NT2/D1 (cell line): ENCODE measurements around the gene SLC1A7.

Source experiments
- SUZ12 ChIP-seq: IDR thresholded peaks from 2 replicates; pipeline ENCODE4 v1.6.1; 2011; ENCODE audit not compliant: insufficient read length, insufficient read depth; ENCODE audit errors: extremely low read depth
- YY1 ChIP-seq: IDR thresholded peaks from 2 replicates; pipeline ENCODE4 v1.6.1; 2011; ENCODE audit not compliant: insufficient read length, insufficient read depth
- ZNF274 ChIP-seq: IDR thresholded peaks from 2 replicates; pipeline ENCODE4 v1.6.1; 2011; ENCODE audit warnings: mild to moderate bottlenecking, low read depth, low read length

DNA sequence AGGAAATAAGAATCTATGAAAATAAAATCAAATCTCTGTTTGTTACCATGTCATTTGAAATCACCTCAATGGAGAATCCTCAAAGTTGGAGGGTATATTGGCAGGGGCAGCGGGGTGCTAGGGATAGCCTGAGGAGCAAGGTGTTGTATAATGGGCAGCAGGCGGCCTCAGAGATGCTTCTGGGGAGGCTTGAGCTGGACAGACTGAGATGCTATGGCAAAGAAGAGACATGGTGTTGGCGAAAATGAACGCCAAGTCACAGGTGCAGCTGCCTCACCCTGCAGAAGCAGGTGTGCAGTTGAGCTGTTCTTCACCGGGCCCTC, 3.1 kb upstream of the SLC1A7 start:
- TF ChIP-seq YY1 (no peak), SUZ12 (no peak), ZNF274 (no peak)
